Panc1 (cell line): ENCODE results near the gene SOHLH2.

Source experiments
- POLR2AphosphoS5 ChIP-seq: IDR thresholded peaks from 2 replicates; pipeline ENCODE4 v1.6.1; 2012; ENCODE audit warnings: mild to moderate bottlenecking, low read depth, low read length, moderate library complexity
- SIN3A ChIP-seq: IDR thresholded peaks from 2 replicates; pipeline ENCODE4 v1.6.1; 2012; ENCODE audit warnings: low read depth, mild to moderate bottlenecking, low read length, moderate library complexity, borderline replicate concordance; ENCODE audit not compliant: insufficient read depth
- TF ChIP-seq, protein P1 (sequence below): fragments of 450-650 bp; IDR thresholded peaks from 2 replicates; pipeline ENCODE4 v1.5.1; 2017; ENCODE audit warnings: mild to moderate bottlenecking

GRCh38 chr13:36143738-36144137, 70.6 kb downstream of the SOHLH2 start:
- TF ChIP-seq, protein P1, sequence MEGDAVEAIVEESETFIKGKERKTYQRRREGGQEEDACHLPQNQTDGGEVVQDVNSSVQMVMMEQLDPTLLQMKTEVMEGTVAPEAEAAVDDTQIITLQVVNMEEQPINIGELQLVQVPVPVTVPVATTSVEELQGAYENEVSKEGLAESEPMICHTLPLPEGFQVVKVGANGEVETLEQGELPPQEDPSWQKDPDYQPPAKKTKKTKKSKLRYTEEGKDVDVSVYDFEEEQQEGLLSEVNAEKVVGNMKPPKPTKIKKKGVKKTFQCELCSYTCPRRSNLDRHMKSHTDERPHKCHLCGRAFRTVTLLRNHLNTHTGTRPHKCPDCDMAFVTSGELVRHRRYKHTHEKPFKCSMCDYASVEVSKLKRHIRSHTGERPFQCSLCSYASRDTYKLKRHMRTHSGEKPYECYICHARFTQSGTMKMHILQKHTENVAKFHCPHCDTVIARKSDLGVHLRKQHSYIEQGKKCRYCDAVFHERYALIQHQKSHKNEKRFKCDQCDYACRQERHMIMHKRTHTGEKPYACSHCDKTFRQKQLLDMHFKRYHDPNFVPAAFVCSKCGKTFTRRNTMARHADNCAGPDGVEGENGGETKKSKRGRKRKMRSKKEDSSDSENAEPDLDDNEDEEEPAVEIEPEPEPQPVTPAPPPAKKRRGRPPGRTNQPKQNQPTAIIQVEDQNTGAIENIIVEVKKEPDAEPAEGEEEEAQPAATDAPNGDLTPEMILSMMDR = no peak
- TF ChIP-seq POLR2AphosphoS5 = no peak
- TF ChIP-seq SIN3A = no peak
